GM19023 (cell line): ENCODE data around the gene NEDD9.

Source experiments
- ATAC-seq: cut with Tn5 transposase; IDR thresholded peaks from one replicate; pipeline ENCODE4 v1.9.1; 2021; ENCODE audit warnings: mild to moderate bottlenecking, moderate library complexity; ENCODE audit not compliant: unreplicated experiment

The NEDD9 gene

GRCh38 chr6:11149551-11149950, 82.9 kb downstream of the NEDD9 start:
- ATAC-seq: no peak

GRCh38 chr6:11146117-11146826, 86.2 kb downstream of the NEDD9 start:
- no peak for ATAC-seq

GRCh38 chr6:11144393-11144851, 88.0 kb downstream of the NEDD9 start:
- ATAC-seq: peak; percentile 72

- ATAC-seq: no peak
Observed at GRCh38 chr6:11143394-11144371, 88.8 kb downstream of the NEDD9 start.

- ATAC-seq: no peak
Observed at GRCh38 chr6:11142296-11143027, 90.0 kb downstream of the NEDD9 start.

- no peak for ATAC-seq
Observed at GRCh38 chr6:11141295-11141694, 91.2 kb downstream of the NEDD9 start.

- no peak for ATAC-seq
Observed at GRCh38 chr6:11140056-11140455, 92.4 kb downstream of the NEDD9 start.

- ATAC-seq: no peak
Observed at GRCh38 chr6:11139051-11139960, 93.2 kb downstream of the NEDD9 start.

GRCh38 chr6:11136809-11137208, 95.7 kb downstream of the NEDD9 start:
- no peak for ATAC-seq
